Fibroblast of skin of back (primary cell): Measurements from ENCODE around the gene ZNF439. TPM values are rescaled to one million over a fixed set of nuclear protein-coding genes. Genes with fewer than 3 reads are reported as not detected.
"Not testable (repeated sequence)": the region's sequence is repeated elsewhere in the genome, so short reads cannot be mapped to it uniquely, and the experiment has no call there.

ENCODE experiments used
- DNase-seq: peaks from one replicate; pipeline ENCODE4 v3.0.0-alpha.2; 2013
- polyA plus RNA-seq, 2 experiments: library from polyadenylated mRNA; unstranded; fragments of 120-200 nt; gene quantifications; one replicate each; pipeline ENCODE4 v1.2.1, GENCODE V29; 2013; ENCODE audit not compliant: insufficient read length in 2 of 2

ZNF439 gene
- polyA plus RNA-seq (2013, experiment 1 of 2; ENCODE audit: insufficient read length), result 5.1 TPM
- polyA plus RNA-seq (2013, experiment 2 of 2; ENCODE audit: insufficient read length), result 4.0 TPM

GRCh38 chr19:11848594-11849469 lies at the start of gene ZNF439:
ZNF439 (plus strand) TSS chr19:11848726; CDS start chr19:11848868, 142 bp downstream.
- peak; percentile 86 for DNase-seq

- DNase-seq, result no peak
Measured at GRCh38 chr19:11806354-11807098, 42.0 kb upstream of the ZNF439 start.

GRCh38 chr19:11807099-11807380 lies 41.5 kb upstream of the ZNF439 start:
- no peak for DNase-seq

- no peak for DNase-seq
Measured at GRCh38 chr19:11813703-11814028, 34.9 kb upstream of the ZNF439 start.

GRCh38 chr19:11814029-11814699 lies 34.4 kb upstream of the ZNF439 start, which contains the start of gene ZNF440:
ZNF440 (plus strand) TSS chr19:11814273; CDS start chr19:11814448, 175 bp downstream.
- peak; percentile 92 for DNase-seq

GRCh38 chr19:11814700-11815035 lies 33.9 kb upstream of the ZNF439 start:
- peak; percentile 32 for DNase-seq

GRCh38 chr19:11821474-11822109 lies 26.9 kb upstream of the ZNF439 start:
- DNase-seq, result no peak

GRCh38 chr19:11828957-11829876 lies 19.3 kb upstream of the ZNF439 start:
- DNase-seq, result not testable (repeated sequence)

GRCh38 chr19:11832253-11832912 lies 16.1 kb upstream of the ZNF439 start:
- no peak for DNase-seq

GRCh38 chr19:11833541-11833940 lies 15.0 kb upstream of the ZNF439 start:
- no peak for DNase-seq

GRCh38 chr19:11835626-11836066 lies 12.9 kb upstream of the ZNF439 start:
- DNase-seq, result not testable (repeated sequence)

GRCh38 chr19:11843722-11844121 lies 4.8 kb upstream of the ZNF439 start:
- no peak for DNase-seq

GRCh38 chr19:11847615-11848014 lies 911 bp upstream of the ZNF439 start:
- DNase-seq, result not testable (repeated sequence)

GRCh38 chr19:11848200-11848593 lies 329 bp upstream of the ZNF439 start:
- no peak for DNase-seq

GRCh38 chr19:11850289-11850688 lies 1.8 kb downstream of the ZNF439 start:
- not testable (repeated sequence) for DNase-seq

- DNase-seq, result no peak
Measured at GRCh38 chr19:11853358-11853757, 4.8 kb downstream of the ZNF439 start.

- DNase-seq, result no peak
Measured at GRCh38 chr19:11856596-11857250, 8.2 kb downstream of the ZNF439 start.

- no peak for DNase-seq
Measured at GRCh38 chr19:11860721-11861120, 12.2 kb downstream of the ZNF439 start.

- DNase-seq, result no peak
Measured at GRCh38 chr19:11861301-11861700, 12.8 kb downstream of the ZNF439 start.

- DNase-seq, result peak; percentile 13
Measured at GRCh38 chr19:11867766-11868165, 19.2 kb downstream of the ZNF439 start.
